Cardiac fibroblast (primary cell): Measurements from ENCODE around the gene LRP11.
A peak's percentile ranks its signal among the peaks of the same experiment; 100 is the strongest.

ENCODE experiments used
- DNase-seq, 2 donors: peaks; one replicate each; pipeline versions ENCODE4 v3.0.0 to v3.0.0-alpha.2; 2010; ENCODE audit warnings: low read depth in 2 of 2
- H3K4me3 ChIP-seq, 2 donors: replicated peaks in 1 of 2; 1 replicate in 1 of 2; 2 replicates in 1 of 2; pipeline ENCODE4 v1.5.1; 2011; ENCODE audit warnings: low read depth in 2 of 2, low read length in 2 of 2, mild to moderate bottlenecking in 2 of 2, moderate library complexity in 1 of 2
- CTCF ChIP-seq: IDR thresholded peaks from one replicate; pipeline ENCODE4 v1.5.1; 2011; ENCODE audit warnings: low read depth, mild to moderate bottlenecking, low read length, inconsistent platforms

Gene LRP11

GRCh38 chr6:149889326-149889725, 25.2 kb upstream of the LRP11 start:
- no peak for DNase-seq
- TF ChIP-seq CTCF, result no peak
- H3K4me3 ChIP-seq, result no peak overlapping the region

- peak in 1 of 2 donors; percentile 28 for DNase-seq
- no peak for TF ChIP-seq CTCF
- H3K4me3 ChIP-seq, result no peak overlapping the region
Measured at GRCh38 chr6:149888659-149889058, 24.5 kb upstream of the LRP11 start.

GRCh38 chr6:149888093-149888492, 23.9 kb upstream of the LRP11 start:
- TF ChIP-seq CTCF, result no peak
- H3K4me3 ChIP-seq, result no peak overlapping the region
- DNase-seq, result no peak

- H3K4me3 ChIP-seq, result no peak overlapping the region
- TF ChIP-seq CTCF, result no peak
- peak; percentile 54 to 79 for DNase-seq
Measured at GRCh38 chr6:149887343-149887742, 23.2 kb upstream of the LRP11 start.

GRCh38 chr6:149885888-149886287, 21.7 kb upstream of the LRP11 start:
- no peak overlapping the region for H3K4me3 ChIP-seq
- DNase-seq, result no peak
- TF ChIP-seq CTCF, result no peak

- DNase-seq, result no peak
- TF ChIP-seq CTCF, result no peak
- no peak overlapping the region for H3K4me3 ChIP-seq
Measured at GRCh38 chr6:149884617-149885016, 20.5 kb upstream of the LRP11 start.

GRCh38 chr6:149884215-149884614, 20.1 kb upstream of the LRP11 start:
- no peak for TF ChIP-seq CTCF
- peak; percentile 53 to 72 for DNase-seq

More at GRCh38 chr6:149884215-149884614, 20.1 kb upstream of the LRP11 start:
- no peak overlapping the region for H3K4me3 ChIP-seq
